ENCODE measurements around the gene SHISA2.

SHISA2 gene

GRCh38 chr13:26047040-26047439 is 4.8 kb downstream of the SHISA2 start:
- FAIRE-seq, result no peak

GRCh38 chr13:26046639-26047038 is 5.2 kb downstream of the SHISA2 start:
- no peak for FAIRE-seq

- FAIRE-seq, result no peak
Measured at GRCh38 chr13:26045142-26045541, 6.7 kb downstream of the SHISA2 start.

- FAIRE-seq, result no peak
Measured at GRCh38 chr13:26042785-26043184, 9.0 kb downstream of the SHISA2 start.

- FAIRE-seq, result no peak
Measured at GRCh38 chr13:26041444-26041843, 10.4 kb downstream of the SHISA2 start.

- no peak for FAIRE-seq
Measured at GRCh38 chr13:26038931-26039475, 12.8 kb downstream of the SHISA2 start.

GRCh38 chr13:26037302-26037701 is 14.5 kb downstream of the SHISA2 start:
- no peak for FAIRE-seq

- no peak for FAIRE-seq
Measured at GRCh38 chr13:26036383-26036782, 15.4 kb downstream of the SHISA2 start.

- FAIRE-seq, result no peak
Measured at GRCh38 chr13:26034018-26034417, 17.8 kb downstream of the SHISA2 start.

GRCh38 chr13:26030331-26030730 is 21.5 kb downstream of the SHISA2 start:
- FAIRE-seq, result no peak

- no peak for FAIRE-seq
Measured at GRCh38 chr13:26029581-26030136, 22.2 kb downstream of the SHISA2 start.

- FAIRE-seq, result no peak
Measured at GRCh38 chr13:26026211-26026610, 25.6 kb downstream of the SHISA2 start.

GRCh38 chr13:26025771-26026170 is 26.0 kb downstream of the SHISA2 start:
- no peak for FAIRE-seq

GRCh38 chr13:26025196-26025595 is 26.6 kb downstream of the SHISA2 start:
- FAIRE-seq, result no peak

GRCh38 chr13:26024558-26024957 is 27.3 kb downstream of the SHISA2 start:
- no peak for FAIRE-seq

- FAIRE-seq, result no peak
Measured at GRCh38 chr13:26022538-26023292, 29.1 kb downstream of the SHISA2 start.

GRCh38 chr13:26021956-26022355 is 29.9 kb downstream of the SHISA2 start:
- no peak for FAIRE-seq

- FAIRE-seq, result no peak
Measured at GRCh38 chr13:26021516-26021915, 30.3 kb downstream of the SHISA2 start.

GRCh38 chr13:26020891-26021290 is 30.9 kb downstream of the SHISA2 start:
- FAIRE-seq, result no peak

GRCh38 chr13:26019881-26020870 is 31.6 kb downstream of the SHISA2 start:
- no peak for FAIRE-seq

- no peak for FAIRE-seq
Measured at GRCh38 chr13:26019251-26019650, 32.6 kb downstream of the SHISA2 start.

- FAIRE-seq, result no peak
Measured at GRCh38 chr13:26017932-26018665, 33.7 kb downstream of the SHISA2 start.
